C4-2B (cell line): ENCODE measurements around the gene DIAPH2.

Source experiments
- H3K27ac ChIP-seq: fragments of 450-650 bp; 2 replicates; pipeline ENCODE4 v1.5.1; 2017
- CTCF ChIP-seq: fragments of 450-650 bp; conservative IDR thresholded peaks from 2 replicates; pipeline ENCODE4 v1.5.1; 2017; ENCODE audit warnings: mild to moderate bottlenecking
- ZFX ChIP-seq: fragments of 450-650 bp; IDR thresholded peaks from 2 replicates; pipeline ENCODE4 v1.6.1; 2017

DIAPH2 gene

GRCh38 chrX:97006167-97006566 is 321.5 kb downstream of the DIAPH2 start:
- H3K27ac ChIP-seq, result no peak overlapping the region
- TF ChIP-seq CTCF (no peak), ZFX (no peak)

DNA sequence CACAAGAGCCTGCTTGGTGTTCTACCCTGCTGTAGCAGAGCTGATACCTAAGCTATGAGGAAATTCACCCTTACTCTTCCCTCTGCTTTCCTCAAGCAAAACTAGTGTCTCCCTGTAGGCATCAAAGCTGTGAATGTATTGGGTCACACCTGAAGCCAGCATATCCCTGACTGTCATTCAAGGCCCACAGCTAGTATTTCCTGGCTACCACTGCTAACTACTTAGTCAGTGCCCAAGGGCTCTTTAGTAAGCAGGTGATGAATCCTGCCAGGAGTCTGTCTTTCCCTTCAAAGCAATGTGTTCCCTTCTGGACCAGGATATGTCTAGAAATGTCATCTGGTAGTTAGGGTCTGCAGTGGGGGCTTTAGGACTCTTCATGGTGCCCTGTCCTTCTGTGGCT is 324.7 kb downstream of the DIAPH2 start:
- no peak for TF ChIP-seq CTCF
- TF ChIP-seq ZFX, result no peak
- no peak overlapping the region for H3K27ac ChIP-seq

DNA sequence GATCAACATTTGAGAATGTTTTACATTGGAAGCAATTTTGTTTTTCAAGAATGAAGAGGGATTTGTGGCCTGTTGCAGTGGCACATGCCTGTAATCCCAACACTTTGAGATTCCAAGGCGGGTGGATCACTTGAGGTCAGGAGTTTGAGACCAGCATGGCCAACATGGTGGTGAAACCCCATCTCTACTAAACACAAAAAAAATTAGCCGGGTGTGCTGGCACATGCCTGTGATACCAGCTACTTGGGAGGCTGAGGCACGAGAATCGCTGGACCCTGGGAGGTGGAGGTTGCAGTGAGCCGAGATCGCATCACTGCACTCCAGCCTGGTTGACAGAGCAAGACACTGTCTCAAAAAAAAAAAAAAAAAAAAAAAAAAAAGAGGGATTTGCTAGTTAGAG is 326.9 kb downstream of the DIAPH2 start:
- H3K27ac ChIP-seq, result no peak overlapping the region
- TF ChIP-seq CTCF (no peak), ZFX (no peak)

- TF ChIP-seq ZFX, result no peak
- TF ChIP-seq CTCF, result peak; percentile 26
- no peak overlapping the region for H3K27ac ChIP-seq
These were observed 331.5 kb downstream of the DIAPH2 start for GRCh38 chrX:97016106-97016505.

GRCh38 chrX:97021680-97022079 is 337.0 kb downstream of the DIAPH2 start:
- H3K27ac ChIP-seq, result no peak overlapping the region
- no peak for TF ChIP-seq ZFX

GRCh38 chrX:97026406-97026805 is 341.8 kb downstream of the DIAPH2 start:
- H3K27ac ChIP-seq, result no peak overlapping the region
- TF ChIP-seq ZFX (no peak), CTCF (peak; percentile 27)

GRCh38 chrX:97027384-97027922 is 342.8 kb downstream of the DIAPH2 start:
- no peak overlapping the region for H3K27ac ChIP-seq
- TF ChIP-seq ZFX (no peak), CTCF (no peak)

DNA sequence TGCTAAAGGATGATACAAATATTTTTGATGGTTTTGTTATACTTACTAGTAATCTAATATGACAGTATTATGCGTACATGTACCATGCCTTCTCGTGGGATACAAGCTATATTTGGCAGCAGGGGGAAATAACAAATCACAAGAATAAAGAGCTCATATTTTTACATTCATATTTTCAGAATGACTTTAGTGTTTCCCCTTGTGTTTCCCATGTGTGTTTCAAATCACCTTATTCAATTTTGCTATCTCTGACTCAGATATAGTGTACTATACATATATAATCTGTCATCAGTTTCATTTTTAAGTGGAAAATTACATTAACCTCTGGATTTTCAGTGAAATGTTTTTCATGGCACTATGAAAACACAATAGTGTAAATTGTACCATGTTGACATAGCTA is 345.8 kb downstream of the DIAPH2 start:
- H3K27ac ChIP-seq, result no peak overlapping the region
- TF ChIP-seq ZFX, result no peak

DNA sequence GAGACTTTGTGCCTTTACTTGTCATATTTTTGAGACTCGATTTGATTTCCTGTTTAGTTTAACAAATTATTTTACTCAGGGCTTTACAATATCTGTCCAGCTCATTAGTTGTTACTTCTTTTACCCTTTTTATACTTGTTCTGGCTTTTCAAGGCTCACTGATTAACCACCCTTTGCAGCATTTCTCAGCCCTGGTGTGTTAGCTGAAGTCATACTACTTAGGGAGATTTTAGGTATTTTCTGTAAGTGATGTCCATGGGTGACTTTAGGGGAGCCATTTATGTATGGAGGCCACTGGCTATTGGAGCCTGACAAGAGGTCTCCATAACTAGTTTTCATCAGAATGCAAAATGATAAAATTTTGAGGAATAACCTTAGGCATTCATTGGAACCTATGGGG is 346.3 kb downstream of the DIAPH2 start:
- TF ChIP-seq ZFX (no peak), CTCF (no peak)
- no peak overlapping the region for H3K27ac ChIP-seq
